Right renal cortex interstitium (tissue), 3 donors: Measurements from ENCODE around the gene KCNQ1. TPM values are rescaled to one million over a fixed set of nuclear protein-coding genes. Genes with fewer than 3 reads are reported as not detected.
"Not testable (repeated sequence)": the region's sequence is repeated elsewhere in the genome, so short reads cannot be mapped to it uniquely, and the experiment has no call there.

Experiments used
- DNase-seq, 3 donors: peaks; one replicate each; pipeline ENCODE4 v3.0.0-alpha.2; 2013; ENCODE audit warnings: low read depth in 3 of 3, low spot score in 2 of 3
- polyA plus RNA-seq, 3 donors: library from polyadenylated mRNA; unstranded; fragments of 120-200 nt; gene quantifications; one replicate each; pipeline ENCODE4 v1.2.1, GENCODE V29; 2013; ENCODE audit not compliant: insufficient read length in 3 of 3

The KCNQ1 gene
- polyA plus RNA-seq, 3 donors: 8.4 to 11.8 (median 10.2) TPM

- DNase-seq: no peak
Measured at GRCh38 chr11:2625183-2625582, 180.4 kb downstream of the KCNQ1 start.

- no peak for DNase-seq
Measured at GRCh38 chr11:2630679-2631078, 185.9 kb downstream of the KCNQ1 start.

- no peak for DNase-seq
Measured at GRCh38 chr11:2631161-2631560, 186.4 kb downstream of the KCNQ1 start.

DNA sequence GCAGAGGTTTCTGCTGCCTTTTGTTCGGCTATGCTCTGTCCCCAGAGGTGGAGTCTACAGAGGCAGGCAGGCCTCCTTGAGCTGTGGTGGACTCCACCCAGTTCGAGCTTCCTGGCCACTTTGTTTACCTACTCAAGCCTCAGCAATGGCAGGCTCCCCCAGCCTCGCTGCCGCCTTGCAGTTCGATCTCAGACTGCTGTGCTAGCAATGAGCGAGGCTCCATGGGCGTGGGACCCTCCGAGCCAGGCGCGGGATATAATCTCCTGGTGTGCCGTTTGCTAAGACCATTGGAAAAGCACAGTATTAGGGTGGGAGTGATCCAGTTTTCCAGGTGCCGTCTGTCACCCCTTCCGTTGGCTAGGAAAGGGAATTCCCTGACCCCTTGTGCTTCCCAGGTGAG, 195.0 kb downstream of the KCNQ1 start:
- DNase-seq: not testable (repeated sequence)

- DNase-seq: no peak
Measured at GRCh38 chr11:2641623-2642022, 196.8 kb downstream of the KCNQ1 start.

GRCh38 chr11:2643746-2644145, 198.9 kb downstream of the KCNQ1 start:
- no peak for DNase-seq

DNA sequence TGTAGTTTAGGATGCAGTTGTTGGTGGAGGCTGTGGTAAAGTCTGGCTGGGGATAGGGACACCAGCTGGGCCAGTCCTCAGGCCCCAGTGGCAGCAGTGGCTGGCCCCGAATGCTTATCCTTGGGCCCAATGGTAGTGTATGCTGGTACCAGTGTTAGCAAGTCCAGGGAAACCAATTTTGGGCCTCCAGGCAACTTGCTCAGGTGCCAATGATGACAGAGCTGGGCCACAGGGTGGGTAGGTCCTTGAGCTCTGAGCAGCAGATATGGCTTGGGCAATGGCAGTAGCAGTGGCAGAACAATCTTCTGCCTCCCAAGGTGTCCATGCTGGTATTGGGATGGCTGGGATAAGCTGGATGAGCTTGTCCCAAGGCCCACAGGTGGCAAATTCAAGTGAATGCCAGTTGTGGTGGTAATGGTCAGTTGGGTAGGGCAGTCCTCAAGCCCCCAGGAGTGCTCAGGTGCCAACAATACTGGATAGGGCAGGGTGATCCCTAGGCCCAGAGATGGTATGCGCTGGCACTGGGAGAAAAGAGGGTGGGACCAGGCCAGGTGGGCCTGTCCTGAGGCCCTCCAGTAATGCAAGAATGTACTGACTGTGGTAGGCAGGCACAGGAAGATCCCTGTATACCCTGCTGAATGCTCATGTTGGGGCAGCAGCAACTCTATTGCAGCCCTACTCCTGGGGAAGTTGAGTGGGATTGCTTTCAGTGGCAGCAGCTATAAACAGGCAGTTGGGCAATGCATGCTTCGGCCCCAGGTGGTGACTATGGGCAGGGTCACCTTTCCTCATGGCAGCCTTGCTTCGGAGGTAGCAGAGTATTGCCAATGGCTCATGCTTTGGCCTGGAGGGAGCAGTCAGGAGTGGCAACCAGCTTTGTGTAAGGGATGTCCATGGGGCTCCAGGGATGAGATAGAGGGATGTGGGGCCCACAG, 200.3 kb downstream of the KCNQ1 start:
- no peak for DNase-seq

DNA sequence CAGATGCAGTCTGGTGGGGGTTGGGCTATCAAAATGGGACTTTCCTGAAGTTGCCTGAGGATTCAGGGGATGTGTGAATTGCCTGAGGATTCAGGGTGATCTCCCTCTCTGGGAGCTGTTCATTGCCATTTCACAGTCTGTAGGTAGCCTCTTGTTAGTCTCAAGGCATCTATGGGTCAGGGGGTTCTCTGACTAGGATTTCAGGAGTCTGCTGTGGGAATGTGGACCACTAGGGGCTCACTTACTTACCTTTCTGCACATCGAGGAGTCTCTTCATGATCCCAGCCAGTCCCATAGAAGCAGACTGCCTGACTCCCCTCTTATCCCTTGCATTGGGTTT, 200.9 kb downstream of the KCNQ1 start:
- DNase-seq: no peak

GRCh38 chr11:2647167-2647566, 202.4 kb downstream of the KCNQ1 start:
- DNase-seq: no peak

DNA sequence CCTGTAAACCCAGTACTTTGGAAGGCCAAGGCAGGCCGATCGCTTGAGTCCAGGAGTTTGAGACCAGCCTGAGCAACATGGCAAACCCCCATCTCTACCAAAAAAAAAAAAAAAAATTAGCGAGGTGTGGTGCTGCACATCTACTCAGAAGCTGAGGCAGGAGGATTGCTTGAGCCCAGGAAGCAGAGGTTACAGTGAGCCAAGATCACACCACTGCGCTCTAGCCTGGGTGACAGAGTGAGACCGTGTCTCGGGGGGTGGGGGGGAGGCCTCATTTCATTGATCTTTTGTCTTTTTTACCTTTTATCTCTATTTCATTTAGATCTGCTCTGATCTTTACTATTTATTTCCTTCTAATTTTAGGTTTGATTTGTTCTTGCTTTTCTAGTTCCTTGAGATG, 203.1 kb downstream of the KCNQ1 start:
- DNase-seq: no peak

DNA sequence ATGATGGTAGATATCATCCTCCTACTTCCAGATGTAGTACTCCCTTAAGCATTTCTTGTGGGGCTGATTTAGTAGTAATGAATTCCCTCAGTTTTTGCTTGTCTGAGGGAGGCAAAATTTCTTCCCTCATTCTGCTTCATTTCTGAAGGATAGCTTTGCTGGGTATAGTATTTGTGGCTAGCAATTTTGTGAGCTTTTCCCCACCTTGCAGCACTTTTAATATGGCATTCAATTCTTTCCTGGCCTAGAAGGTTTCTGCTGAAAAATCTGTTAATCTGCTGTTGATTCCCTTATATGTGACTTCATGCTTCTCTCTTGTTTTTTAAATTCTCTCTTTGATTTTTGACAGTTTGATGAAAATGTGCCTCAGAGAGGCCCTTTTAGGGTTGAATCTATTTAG, 204.6 kb downstream of the KCNQ1 start:
- DNase-seq: no peak

DNA sequence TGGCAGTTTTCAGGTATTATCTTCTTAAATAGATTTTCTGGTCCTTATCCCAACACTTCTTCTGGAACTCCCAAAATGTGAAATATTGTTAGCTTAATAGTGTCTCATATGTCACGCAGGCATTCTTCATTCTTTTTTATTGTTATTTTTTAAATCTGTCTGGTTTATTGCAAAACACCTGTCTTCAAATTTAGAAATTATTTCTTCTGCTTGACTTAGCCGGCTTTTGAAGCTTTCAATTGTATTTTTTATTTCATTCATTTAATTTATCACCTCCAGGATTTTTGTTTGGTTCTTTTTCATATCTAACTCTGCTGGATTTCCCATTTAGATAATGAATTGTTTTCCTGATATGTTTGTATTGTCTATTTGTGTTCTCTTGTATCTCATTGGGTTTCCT, 205.0 kb downstream of the KCNQ1 start:
- DNase-seq: no peak

- no peak for DNase-seq
Measured at GRCh38 chr11:2650343-2650867, 205.6 kb downstream of the KCNQ1 start.

DNA sequence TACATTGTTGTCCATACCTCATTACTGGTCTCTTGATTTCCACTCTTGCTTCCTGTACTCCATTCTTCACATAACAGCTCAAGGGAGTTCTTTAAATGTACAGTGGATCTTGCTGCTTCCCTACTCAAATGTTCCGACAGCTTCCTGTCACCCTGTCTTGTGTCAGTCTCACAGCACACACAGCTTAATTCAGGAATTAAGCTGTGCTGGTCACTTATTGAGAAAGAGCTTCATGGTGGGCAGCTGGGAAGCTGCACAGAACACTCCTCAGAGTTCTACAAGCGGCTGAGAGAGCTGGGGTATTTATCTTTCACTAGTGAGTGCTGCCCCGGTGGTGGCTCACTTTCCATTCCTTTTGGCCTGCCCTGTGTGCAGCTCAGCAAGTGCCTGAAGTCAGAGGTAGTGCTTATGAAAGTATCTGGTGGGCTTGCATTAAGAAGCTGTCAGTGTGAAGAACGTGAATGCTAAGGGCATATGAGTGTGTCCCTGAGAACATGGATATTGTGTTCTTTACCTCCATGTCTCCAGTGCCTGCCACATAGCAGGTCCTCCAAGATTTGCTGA, 206.3 kb downstream of the KCNQ1 start:
- no peak for DNase-seq

- DNase-seq: no peak
Measured at GRCh38 chr11:2651826-2652271, 207.0 kb downstream of the KCNQ1 start.

DNA sequence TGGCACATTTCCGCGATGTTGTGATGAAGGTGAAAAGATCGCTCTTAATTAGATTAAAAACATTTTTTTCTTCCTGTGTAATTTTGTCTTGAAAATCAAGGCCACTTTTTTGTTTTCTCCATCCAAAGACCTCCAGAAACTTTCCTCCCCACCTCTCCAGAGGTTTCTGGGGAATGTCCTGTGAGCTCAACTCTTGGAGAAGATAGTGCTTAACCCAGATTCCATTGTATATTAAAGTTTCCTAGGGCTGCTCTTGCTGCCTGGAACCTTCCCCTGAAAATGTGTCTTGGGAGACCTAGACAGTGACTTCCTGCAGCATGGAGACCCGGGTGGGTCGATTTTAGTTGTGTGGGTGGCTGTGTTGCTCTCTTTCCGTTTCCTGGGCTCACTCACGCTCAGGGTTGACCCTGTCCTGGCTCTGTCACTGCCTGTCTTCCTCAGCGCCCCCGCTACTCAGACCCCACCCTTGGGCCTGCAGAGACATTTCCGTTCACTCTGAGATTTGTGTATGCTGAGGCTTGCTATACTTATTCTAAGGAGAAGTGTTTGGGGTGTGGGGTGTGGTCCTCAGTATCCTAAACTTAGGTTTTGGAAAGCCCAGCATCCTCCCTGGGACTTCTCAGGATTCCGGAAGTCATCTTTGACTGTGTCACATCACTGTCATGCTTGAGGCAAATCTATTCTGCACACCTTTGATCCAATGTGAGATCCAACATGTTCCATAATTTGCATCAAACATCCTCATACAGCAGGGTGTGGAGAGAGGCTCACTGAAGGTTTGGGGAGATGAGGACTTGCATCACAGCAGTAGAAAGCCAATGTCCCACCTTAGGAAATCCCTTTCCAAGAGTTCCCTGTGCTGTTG, 207.8 kb downstream of the KCNQ1 start:
- DNase-seq: no peak

- no peak for DNase-seq
Measured at GRCh38 chr11:2653198-2653551, 208.4 kb downstream of the KCNQ1 start.

GRCh38 chr11:2653930-2654739, 209.3 kb downstream of the KCNQ1 start:
- DNase-seq: no peak

DNA sequence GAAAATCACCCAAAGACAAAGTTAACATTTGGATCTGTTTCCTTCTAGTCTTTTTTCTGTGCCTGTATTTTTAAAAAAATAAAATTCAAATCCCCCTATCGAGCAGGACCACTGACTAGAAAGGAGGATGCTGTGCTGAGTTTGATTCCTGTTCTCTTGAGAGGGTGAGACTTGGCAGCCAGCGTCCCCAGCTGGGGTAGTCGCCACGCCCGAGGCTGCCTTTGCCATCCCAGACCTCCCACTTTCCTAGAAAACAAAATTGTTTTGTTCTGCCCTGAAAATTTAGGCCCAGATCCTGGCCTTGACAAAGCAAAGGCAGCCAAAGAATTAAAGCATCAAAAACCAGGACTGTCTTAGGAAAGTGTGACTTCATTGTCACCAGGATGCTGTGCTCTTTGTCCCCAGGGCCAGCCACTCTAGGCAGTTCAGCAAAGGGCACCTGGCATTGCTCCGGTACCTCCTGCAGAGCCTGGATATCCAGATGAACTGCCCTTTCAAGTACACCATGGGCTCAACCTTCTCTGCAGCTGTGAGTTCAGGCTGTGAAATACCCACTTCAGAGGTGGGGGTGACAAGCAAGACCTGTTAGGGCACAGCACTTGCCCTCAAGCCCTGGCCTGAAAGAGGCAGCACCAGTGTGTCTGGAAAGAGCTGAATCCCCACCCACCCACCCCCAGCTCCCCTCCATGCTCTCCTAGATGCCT, 210.4 kb downstream of the KCNQ1 start:
- no peak for DNase-seq
